Right lobe of liver (tissue), 6 donors: ENCODE results near the gene BRK1. TPM values are rescaled to one million over a fixed set of nuclear protein-coding genes. Genes with fewer than 3 reads are reported as not detected.
A peak's percentile ranks its signal among the peaks of the same experiment; 100 is the strongest.

Experiments used
- ATAC-seq, 4 donors: fragments of 200-7000 bp; cut with Tn5 transposase; one replicate each; pipeline ENCODE4 v1.9.1; 2020; ENCODE audit warnings: mild to moderate bottlenecking in 4 of 4, moderate library complexity in 4 of 4
- DNase-seq, 3 donors: peaks; one replicate each; pipeline ENCODE4 v3.0.0-alpha.2; 2020
- H3K27ac ChIP-seq, 3 donors: fragments of 200-600 bp; one replicate each; pipeline ENCODE4 v1.8.0; 2022
- H3K27me3 ChIP-seq, 2 donors: fragments of 200-600 bp; one replicate each; pipeline ENCODE4 v1.8.0; 2022
- H3K36me3 ChIP-seq, 4 donors: fragments of 200-600 bp; sonication (generic) in 1 of 4; one replicate each; pipeline versions ENCODE4 v1.5.1 to v1.8.0; 2017 to 2022; ENCODE audit warnings: control low read depth in 1 of 4
- H3K4me1 ChIP-seq, 4 donors: fragments of 200-600 bp; sonication (generic) in 1 of 4; one replicate each; pipeline versions ENCODE4 v1.5.1 to v1.8.0; 2017 to 2022; ENCODE audit warnings: control low read depth in 1 of 4
- H3K4me3 ChIP-seq, 3 donors: fragments of 200-600 bp; one replicate each; pipeline ENCODE4 v1.8.0; 2022
- H3K9me3 ChIP-seq, 4 donors: fragments of 200-600 bp; sonication (generic) in 1 of 4; one replicate each; pipeline versions ENCODE4 v1.5.1 to v1.8.0; 2017 to 2022; ENCODE audit warnings: control low read depth in 1 of 4
- POLR2A ChIP-seq: fragments of 450-650 bp; IDR thresholded peaks from one replicate; pipeline ENCODE4 v1.6.1; 2017; ENCODE audit warnings: antibody characterized with exemption, mild to moderate bottlenecking
- WGBS: methylation state at CpG from one replicate; pipeline ENCODE4 v1.1.6; 2018; ENCODE audit warnings: low coverage, low lambda C conversion rate; ENCODE audit not compliant: insufficient coverage; ENCODE audit errors: missing lambda C conversion rate; 5-methylcytosine and 5-hydroxymethylcytosine counted together
- intact Hi-C, 2 donors: fragments of 100-400 bp; cut with DNase I; formaldehyde crosslinking; loops; one replicate each; pipeline versions ENCODE4 v1.11.2 to v1.14.1; 2022
- total RNA-seq, 6 experiments: library from RNA; depleted of rRNA in 2 of 6; stranded (reverse); fragments of >200 nt in 2 of 6; fragmentation: NEBNext Ultra II Directional in 3 of 6; extraction: Animal tissue kit (Norgen Biotek cat#: 25700) in 3 of 6; gene quantifications; one replicate each; pipeline versions ENCODE4 v1.1.0 to v1.2.4, GENCODE V29; 2016 to 2023
- TF ChIP-seq, protein P1 (sequence below), 4 donors: fragments of 200-600 bp in 3 of 4; fragments of 450-650 bp in 1 of 4; IDR thresholded peaks; one replicate each; pipeline versions ENCODE4 v1.5.1 to v1.8.0; 2016 to 2022; ENCODE audit warnings: antibody characterized with exemption in 4 of 4, mild to moderate bottlenecking in 2 of 4
- donor health status: DM: no; HTN: yes; CAD: no.
- donor health status: DM: no; HTN: no; CAD: no.
- donor health status: DM: no; HTN: no; CAD: no.
- donor health status: DM: no; HTN: yes; CAD: no.
- donor health status: DM: no; HTN: yes; CAD: no.

BRK1 gene
- total RNA-seq, 6 experiments from 2014 or later: 41.2 to 55.3 (median 42.7) TPM

- 65% methylated on average over 4 of the region's 4 CpGs for WGBS
- Histone ChIP-seq H3K27ac (no peak overlapping the region), H3K36me3 (no peaks in the 10 kb centered on the region), H3K27me3 (no peaks in the 10 kb centered on the region), H3K4me3 (no peak overlapping the region), H3K9me3 (no peaks in the 10 kb centered on the region), H3K4me1 (no peaks in the 10 kb centered on the region)
- ATAC-seq (no peak), DNase-seq (no peak)
- TF ChIP-seq POLR2A: no peak
- TF ChIP-seq, protein P1, sequence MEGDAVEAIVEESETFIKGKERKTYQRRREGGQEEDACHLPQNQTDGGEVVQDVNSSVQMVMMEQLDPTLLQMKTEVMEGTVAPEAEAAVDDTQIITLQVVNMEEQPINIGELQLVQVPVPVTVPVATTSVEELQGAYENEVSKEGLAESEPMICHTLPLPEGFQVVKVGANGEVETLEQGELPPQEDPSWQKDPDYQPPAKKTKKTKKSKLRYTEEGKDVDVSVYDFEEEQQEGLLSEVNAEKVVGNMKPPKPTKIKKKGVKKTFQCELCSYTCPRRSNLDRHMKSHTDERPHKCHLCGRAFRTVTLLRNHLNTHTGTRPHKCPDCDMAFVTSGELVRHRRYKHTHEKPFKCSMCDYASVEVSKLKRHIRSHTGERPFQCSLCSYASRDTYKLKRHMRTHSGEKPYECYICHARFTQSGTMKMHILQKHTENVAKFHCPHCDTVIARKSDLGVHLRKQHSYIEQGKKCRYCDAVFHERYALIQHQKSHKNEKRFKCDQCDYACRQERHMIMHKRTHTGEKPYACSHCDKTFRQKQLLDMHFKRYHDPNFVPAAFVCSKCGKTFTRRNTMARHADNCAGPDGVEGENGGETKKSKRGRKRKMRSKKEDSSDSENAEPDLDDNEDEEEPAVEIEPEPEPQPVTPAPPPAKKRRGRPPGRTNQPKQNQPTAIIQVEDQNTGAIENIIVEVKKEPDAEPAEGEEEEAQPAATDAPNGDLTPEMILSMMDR (IDR thresholded peaks at IDR 0.05): no peak
- intact Hi-C loops: no loop called here
Observed at GRCh38 chr3:10137178-10137577, 21.7 kb downstream of the BRK1 start.

GRCh38 chr3:10140996-10141546 is 25.6 kb downstream of the BRK1 start:
- TF ChIP-seq POLR2A: no peak
- TF ChIP-seq, protein P1 (IDR thresholded peaks at IDR 0.05): no peak
- H3K27me3 ChIP-seq: no peaks in the 10 kb centered on the region
- H3K4me1 ChIP-seq: peaks cover 0 to 28% (median 9%) of the 10 kb centered on the region in 4 donors
- peaks cover 0 to 5% (median 0%) of the 10 kb centered on the region in 4 donors for H3K36me3 ChIP-seq
- ATAC-seq (no peak), DNase-seq (peak in 1 of 3 donors; percentile 27)
- H3K4me3 ChIP-seq: peak overlapping the region in 2 of 3 donors; percentile 60 to 95
- intact Hi-C loops: no loop called here
- H3K9me3 ChIP-seq: no peaks in the 10 kb centered on the region
- 81% methylated on average over 23 of the region's 23 CpGs for WGBS
- H3K27ac ChIP-seq: peak overlapping the region in 2 of 3 donors; percentile 48 to 85

- 45% methylated on average over 28 of the region's 29 CpGs for WGBS
Observed at GRCh38 chr3:10142707-10143560, 27.5 kb downstream of the BRK1 start.

GRCh38 chr3:10145685-10146084 is 30.2 kb downstream of the BRK1 start:
- H3K9me3 ChIP-seq: no peaks in the 10 kb centered on the region
- H3K4me1 ChIP-seq: peaks cover 0 to 28% (median 9%) of the 10 kb centered on the region in 4 donors
- H3K27ac ChIP-seq: no peak overlapping the region
- H3K4me3 ChIP-seq: no peak overlapping the region
- peaks cover 0 to 34% (median 11%) of the 10 kb centered on the region in 4 donors for H3K36me3 ChIP-seq
- WGBS: 72% methylated on average over 4 of the region's 4 CpGs
- intact Hi-C loops: no loop called here
- TF ChIP-seq POLR2A: no peak
- TF ChIP-seq, protein P1 (IDR thresholded peaks at IDR 0.05): no peak
- DNase-seq (no peak), ATAC-seq (no peak)
- H3K27me3 ChIP-seq: no peaks in the 10 kb centered on the region

More at GRCh38 chr3:10142707-10143560, 27.5 kb downstream of the BRK1 start:
- ATAC-seq (no peak), DNase-seq (peak in 1 of 3 donors; percentile 34)
- peak overlapping the region in 1 of 3 donors; percentile 85 for H3K27ac ChIP-seq
- no peaks in the 10 kb centered on the region for H3K9me3 ChIP-seq
- TF ChIP-seq POLR2A: no peak
- TF ChIP-seq, protein P1 (IDR thresholded peaks at IDR 0.05): no peak
- H3K36me3 ChIP-seq: peaks cover 0 to 11% (median 0%) of the 10 kb centered on the region in 4 donors
- H3K4me3 ChIP-seq: peak overlapping the region; percentile 60 to 95 (median 77)
- H3K27me3 ChIP-seq: no peaks in the 10 kb centered on the region
- intact Hi-C loops: no loop called here
- H3K4me1 ChIP-seq: peaks cover 0 to 28% (median 9%) of the 10 kb centered on the region in 4 donors
